ENCODE data around the gene ELF1.

ELF1 gene

GRCh38 chr13:40971321-40971720 is 47.8 kb downstream of the ELF1 start:
- peaks cover 100% of the 10 kb centered on the region for H3K79me2 ChIP-seq (ENCODE audit: low read length)
- H3K4me2 ChIP-seq (ENCODE audit: low read depth, low read length) = no peak overlapping the region
- H4K20me1 ChIP-seq (ENCODE audit: insufficient read depth, low read length) = peaks cover 8% of the 10 kb centered on the region; the same call in 1 of the 2 replicates
- no peaks in the 10 kb centered on the region for H3K9me2 ChIP-seq (replicated peaks; ENCODE audit: insufficient read depth, low read length)
- DNase-seq = no peak
- no peaks in the 10 kb centered on the region for H3K36me3 ChIP-seq (replicated peaks; ENCODE audit: insufficient read depth, low read length)
- no peak overlapping the region for H3K4me3 ChIP-seq (ENCODE audit: low read length)
- no peaks in the 10 kb centered on the region for H3K27me3 ChIP-seq (replicated peaks; ENCODE audit: insufficient read depth, low read length)
- peaks cover 49% of the 10 kb centered on the region for H3K4me1 ChIP-seq (ENCODE audit: low read length)
- H3K9ac ChIP-seq (ENCODE audit: low read length) = no peak overlapping the region
- no peak overlapping the region for H2AFZ ChIP-seq (ENCODE audit: low read length)
- 0 out of 2 replicates have a peak, but pooled peaks cover 4% of the 10 kb centered on the region for H3F3A ChIP-seq (ENCODE audit: insufficient read depth, low read length)
- H3K27ac ChIP-seq (ENCODE audit: low read length) = no peak overlapping the region
- TF ChIP-seq EZH2 (optimal IDR thresholded peaks at IDR 0.05; ENCODE audit: low read depth, low read length) (no peak), EZH2phosphoT487 (IDR thresholded peaks at IDR 0.05; ENCODE audit: low read length) (no peak), CTCF (IDR thresholded peaks at IDR 0.05; ENCODE audit: low read length) (no peak)
- H3K9me3 ChIP-seq (replicated peaks; ENCODE audit: insufficient read depth, low read length) = no peaks in the 10 kb centered on the region

GRCh38 chr13:40970803-40971202 is 48.3 kb downstream of the ELF1 start:
- peaks cover 100% of the 10 kb centered on the region for H3K79me2 ChIP-seq (ENCODE audit: low read length)
- H3K36me3 ChIP-seq (replicated peaks; ENCODE audit: insufficient read depth, low read length) = no peaks in the 10 kb centered on the region
- no peak overlapping the region for H3K27ac ChIP-seq (ENCODE audit: low read length)
- H3K9me3 ChIP-seq (replicated peaks; ENCODE audit: insufficient read depth, low read length) = no peaks in the 10 kb centered on the region
- no peak for DNase-seq
- H2AFZ ChIP-seq (ENCODE audit: low read length) = no peak overlapping the region
- H3K27me3 ChIP-seq (replicated peaks; ENCODE audit: insufficient read depth, low read length) = no peaks in the 10 kb centered on the region
- H3F3A ChIP-seq (ENCODE audit: insufficient read depth, low read length) = 0 out of 2 replicates have a peak, but pooled peaks cover 4% of the 10 kb centered on the region
- no peaks in the 10 kb centered on the region for H3K9me2 ChIP-seq (replicated peaks; ENCODE audit: insufficient read depth, low read length)
- peaks cover 10% of the 10 kb centered on the region; the same call in 1 of the 2 replicates for H4K20me1 ChIP-seq (ENCODE audit: insufficient read depth, low read length)
- H3K9ac ChIP-seq (ENCODE audit: low read length) = no peak overlapping the region
- TF ChIP-seq CTCF (IDR thresholded peaks at IDR 0.05; ENCODE audit: low read length) = no peak
- H3K4me3 ChIP-seq (ENCODE audit: low read length) = no peak overlapping the region
- H3K4me1 ChIP-seq (ENCODE audit: low read length) = peaks cover 45% of the 10 kb centered on the region
- no peak overlapping the region for H3K4me2 ChIP-seq (ENCODE audit: low read depth, low read length)

DNA sequence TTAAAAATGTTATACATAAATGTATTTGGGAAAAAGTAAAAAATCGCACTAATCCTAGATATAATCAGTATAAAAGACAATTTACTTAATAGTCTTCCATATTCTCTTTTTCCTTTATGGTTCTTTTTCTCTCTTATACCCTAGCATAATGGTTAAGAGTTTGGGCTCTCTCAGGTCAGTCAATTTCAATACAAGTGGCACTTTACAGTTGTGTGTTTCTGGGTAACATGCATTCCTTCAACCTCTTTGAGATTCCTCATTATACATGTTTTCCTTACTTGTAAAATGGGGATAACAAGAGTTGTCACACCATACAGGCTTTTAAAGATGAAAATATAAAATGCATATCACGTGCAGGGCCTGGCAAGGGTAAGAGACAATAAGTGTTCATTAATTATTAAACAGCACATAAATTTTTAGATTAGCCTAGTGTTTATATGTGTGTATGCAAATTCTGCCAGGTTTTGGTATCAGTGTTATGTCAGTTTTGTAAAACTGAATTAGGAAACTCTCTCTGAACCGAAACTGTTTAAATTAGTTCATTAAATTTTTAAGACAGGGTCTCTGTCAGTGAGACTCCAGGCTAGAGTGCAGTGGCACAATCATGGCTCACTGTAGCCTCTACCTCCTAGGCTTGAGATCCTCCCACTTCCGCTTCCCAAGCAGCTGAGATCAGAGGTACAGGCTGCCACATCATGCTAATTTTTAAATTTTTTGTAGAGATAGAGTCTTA is 49.8 kb downstream of the ELF1 start:
- Histone ChIP-seq H2AFZ (ENCODE audit: low read length) (no peak overlapping the region), H3K4me1 (ENCODE audit: low read length) (peaks cover 33% of the 10 kb centered on the region), H3K4me2 (ENCODE audit: low read depth, low read length) (peak overlapping the region; percentile 18; the same call in 1 of the 2 replicates), H3K27me3 (replicated peaks; ENCODE audit: insufficient read depth, low read length) (no peaks in the 10 kb centered on the region), H3K9ac (ENCODE audit: low read length) (no peak overlapping the region), H3K36me3 (replicated peaks; ENCODE audit: insufficient read depth, low read length) (no peaks in the 10 kb centered on the region), H3K4me3 (ENCODE audit: low read length) (no peak overlapping the region), H3K9me3 (replicated peaks; ENCODE audit: insufficient read depth, low read length) (no peaks in the 10 kb centered on the region), H3K9me2 (replicated peaks; ENCODE audit: insufficient read depth, low read length) (no peaks in the 10 kb centered on the region), H4K20me1 (ENCODE audit: insufficient read depth, low read length) (peaks cover 10% of the 10 kb centered on the region; the same call in 1 of the 2 replicates), H3F3A (ENCODE audit: insufficient read depth, low read length) (peaks cover 4% of the 10 kb centered on the region; the same call in 1 of the 2 replicates), H3K79me2 (ENCODE audit: low read length) (peaks cover 100% of the 10 kb centered on the region), H3K27ac (ENCODE audit: low read length) (no peak overlapping the region)
- TF ChIP-seq EZH2 (optimal IDR thresholded peaks at IDR 0.05; ENCODE audit: low read depth, low read length) (no peak), EZH2phosphoT487 (IDR thresholded peaks at IDR 0.05; ENCODE audit: low read length) (no peak), CTCF (IDR thresholded peaks at IDR 0.05; ENCODE audit: low read length) (no peak)
- DNase-seq = no peak

Data from MM.1S (cell line).